Right lobe of liver (tissue), 6 donors: ENCODE data around the gene TPST2. TPM values are rescaled to one million over a fixed set of nuclear protein-coding genes. Genes with fewer than 3 reads are reported as not detected.
"Not testable (repeated sequence)": the region's sequence is repeated elsewhere in the genome, so short reads cannot be mapped to it uniquely, and the experiment has no call there.

Experiments used
- ATAC-seq, 4 donors: fragments of 200-7000 bp; cut with Tn5 transposase; one replicate each; pipeline ENCODE4 v1.9.1; 2020; ENCODE audit warnings: mild to moderate bottlenecking in 4 of 4, moderate library complexity in 4 of 4
- DNase-seq, 3 donors: peaks; one replicate each; pipeline ENCODE4 v3.0.0-alpha.2; 2020
- H3K27ac ChIP-seq, 3 donors: fragments of 200-600 bp; one replicate each; pipeline ENCODE4 v1.8.0; 2022
- H3K27me3 ChIP-seq, 2 donors: fragments of 200-600 bp; one replicate each; pipeline ENCODE4 v1.8.0; 2022
- H3K36me3 ChIP-seq, 4 donors: fragments of 200-600 bp; sonication (generic) in 1 of 4; one replicate each; pipeline versions ENCODE4 v1.5.1 to v1.8.0; 2017 to 2022; ENCODE audit warnings: control low read depth in 1 of 4
- H3K4me1 ChIP-seq, 4 donors: fragments of 200-600 bp; sonication (generic) in 1 of 4; one replicate each; pipeline versions ENCODE4 v1.5.1 to v1.8.0; 2017 to 2022; ENCODE audit warnings: control low read depth in 1 of 4
- H3K4me3 ChIP-seq, 3 donors: fragments of 200-600 bp; one replicate each; pipeline ENCODE4 v1.8.0; 2022
- H3K9me3 ChIP-seq, 4 donors: fragments of 200-600 bp; sonication (generic) in 1 of 4; one replicate each; pipeline versions ENCODE4 v1.5.1 to v1.8.0; 2017 to 2022; ENCODE audit warnings: control low read depth in 1 of 4
- POLR2A ChIP-seq: fragments of 450-650 bp; IDR thresholded peaks from one replicate; pipeline ENCODE4 v1.6.1; 2017; ENCODE audit warnings: antibody characterized with exemption, mild to moderate bottlenecking
- WGBS: methylation state at CpG from one replicate; pipeline ENCODE4 v1.1.6; 2018; ENCODE audit warnings: low coverage, low lambda C conversion rate; ENCODE audit not compliant: insufficient coverage; ENCODE audit errors: missing lambda C conversion rate; 5-methylcytosine and 5-hydroxymethylcytosine counted together
- intact Hi-C, 2 donors: fragments of 100-400 bp; cut with DNase I; formaldehyde crosslinking; loops; one replicate each; pipeline versions ENCODE4 v1.11.2 to v1.14.1; 2022
- total RNA-seq, 6 experiments: library from RNA; depleted of rRNA in 2 of 6; stranded (reverse); fragments of >200 nt in 2 of 6; fragmentation: NEBNext Ultra II Directional in 3 of 6; extraction: Animal tissue kit (Norgen Biotek cat#: 25700) in 3 of 6; gene quantifications; one replicate each; pipeline versions ENCODE4 v1.1.0 to v1.2.4, GENCODE V29; 2016 to 2023
- TF ChIP-seq, protein P1 (sequence below), 4 donors: fragments of 200-600 bp in 3 of 4; fragments of 450-650 bp in 1 of 4; IDR thresholded peaks; one replicate each; pipeline versions ENCODE4 v1.5.1 to v1.8.0; 2016 to 2022; ENCODE audit warnings: antibody characterized with exemption in 4 of 4, mild to moderate bottlenecking in 2 of 4
- donor health status: DM: no; HTN: yes; CAD: no.
- donor health status: DM: no; HTN: no; CAD: no.
- donor health status: DM: no; HTN: no; CAD: no.
- donor health status: DM: no; HTN: yes; CAD: no.
- donor health status: DM: no; HTN: yes; CAD: no.

TPST2 gene
- total RNA-seq, 6 experiments from 2014 or later, result 53.2 to 117 (median 66.9) TPM

DNA sequence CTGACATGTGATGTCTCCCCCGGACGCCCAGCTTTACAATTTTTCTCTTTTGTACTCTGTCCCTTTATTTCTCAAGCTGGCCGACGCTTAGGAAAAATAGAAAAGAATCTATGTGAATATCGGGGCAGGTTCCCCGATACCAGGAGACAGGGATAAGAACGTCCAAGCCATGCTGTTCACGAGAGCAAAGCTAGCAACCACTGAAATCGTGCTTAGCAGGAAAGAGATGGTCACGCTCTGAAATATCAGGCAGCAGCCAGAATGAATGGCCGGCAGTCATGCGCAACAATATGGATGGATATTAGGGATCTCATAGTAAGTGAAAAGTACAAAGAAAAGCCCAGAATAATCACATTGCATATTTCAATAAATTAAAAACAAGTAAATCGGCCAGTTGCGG lies 24.4 kb upstream of the TPST2 start:
- Histone ChIP-seq H3K4me3 (no peak overlapping the region), H3K4me1 (no peaks in the 10 kb centered on the region), H3K9me3 (no peaks in the 10 kb centered on the region), H3K27ac (no peak overlapping the region), H3K27me3 (no peaks in the 10 kb centered on the region), H3K36me3 (no peaks in the 10 kb centered on the region)
- intact Hi-C loops, result no loop called here
- WGBS, result 53% methylated on average over 14 of the region's 14 CpGs
- ATAC-seq, result no peak
- TF ChIP-seq, protein P1, sequence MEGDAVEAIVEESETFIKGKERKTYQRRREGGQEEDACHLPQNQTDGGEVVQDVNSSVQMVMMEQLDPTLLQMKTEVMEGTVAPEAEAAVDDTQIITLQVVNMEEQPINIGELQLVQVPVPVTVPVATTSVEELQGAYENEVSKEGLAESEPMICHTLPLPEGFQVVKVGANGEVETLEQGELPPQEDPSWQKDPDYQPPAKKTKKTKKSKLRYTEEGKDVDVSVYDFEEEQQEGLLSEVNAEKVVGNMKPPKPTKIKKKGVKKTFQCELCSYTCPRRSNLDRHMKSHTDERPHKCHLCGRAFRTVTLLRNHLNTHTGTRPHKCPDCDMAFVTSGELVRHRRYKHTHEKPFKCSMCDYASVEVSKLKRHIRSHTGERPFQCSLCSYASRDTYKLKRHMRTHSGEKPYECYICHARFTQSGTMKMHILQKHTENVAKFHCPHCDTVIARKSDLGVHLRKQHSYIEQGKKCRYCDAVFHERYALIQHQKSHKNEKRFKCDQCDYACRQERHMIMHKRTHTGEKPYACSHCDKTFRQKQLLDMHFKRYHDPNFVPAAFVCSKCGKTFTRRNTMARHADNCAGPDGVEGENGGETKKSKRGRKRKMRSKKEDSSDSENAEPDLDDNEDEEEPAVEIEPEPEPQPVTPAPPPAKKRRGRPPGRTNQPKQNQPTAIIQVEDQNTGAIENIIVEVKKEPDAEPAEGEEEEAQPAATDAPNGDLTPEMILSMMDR (IDR thresholded peaks at IDR 0.05), result no peak
- no peak for TF ChIP-seq POLR2A
- no peak for DNase-seq

DNA sequence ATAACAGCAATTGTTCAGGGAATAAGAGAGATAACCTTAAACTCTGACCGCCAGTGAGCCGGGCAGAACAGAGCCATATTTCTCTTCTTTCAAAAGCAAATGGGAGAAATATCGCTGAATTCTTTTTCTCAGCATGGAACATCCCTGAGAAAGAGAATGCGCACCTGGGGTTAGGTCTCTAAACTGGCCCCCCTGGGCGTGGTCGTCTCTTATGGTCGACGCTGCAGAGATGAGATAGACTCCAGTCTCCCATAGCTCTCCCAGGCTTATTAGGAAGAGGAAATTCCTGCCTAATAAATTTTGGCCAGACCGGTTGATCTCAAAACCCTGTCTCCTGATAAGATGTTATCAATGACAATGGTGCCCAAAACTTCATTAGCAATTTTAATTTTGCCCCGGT lies 23.8 kb upstream of the TPST2 start:
- H3K36me3 ChIP-seq, ATAC-seq, H3K27me3 ChIP-seq: not testable (repeated sequence)

DNA sequence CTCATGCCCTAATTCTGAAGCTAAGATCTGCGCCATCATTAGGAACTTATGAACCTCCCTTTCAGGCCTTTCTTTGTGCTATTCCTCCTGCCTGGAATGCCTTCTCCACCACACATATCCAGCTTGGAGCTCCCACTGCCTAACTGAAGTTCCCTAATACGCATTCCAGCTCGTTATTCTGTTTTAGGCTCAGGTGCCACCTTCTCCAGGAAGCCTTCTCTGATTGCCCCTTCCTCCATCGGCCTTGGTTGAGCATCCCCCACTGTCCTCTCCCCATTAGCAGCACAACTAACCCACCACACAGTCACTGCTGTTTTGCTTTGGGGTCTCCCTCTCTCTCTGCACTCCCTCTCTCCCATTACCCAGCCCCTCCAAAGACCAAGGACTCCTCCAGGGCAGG lies 22.7 kb upstream of the TPST2 start:
- TF ChIP-seq, protein P1 (IDR thresholded peaks at IDR 0.05), result no peak
- TF ChIP-seq POLR2A, result no peak
- WGBS, result 81% methylated on average over 4 of the region's 4 CpGs
- DNase-seq (no peak), ATAC-seq (no peak)
- H3K4me1 ChIP-seq, result no peaks in the 10 kb centered on the region
- no peak overlapping the region for H3K4me3 ChIP-seq
- no peaks in the 10 kb centered on the region for H3K36me3 ChIP-seq
- H3K27ac ChIP-seq, result no peak overlapping the region
- no peaks in the 10 kb centered on the region for H3K9me3 ChIP-seq
- intact Hi-C loops, result no loop called here
- H3K27me3 ChIP-seq, result no peaks in the 10 kb centered on the region

More for the DNA sequence above, 23.8 kb upstream of the TPST2 start:
- DNase-seq, H3K9me3 ChIP-seq, H3K4me1 ChIP-seq, intact Hi-C loops, H3K27ac ChIP-seq, H3K4me3 ChIP-seq: not testable (repeated sequence)
- 20% methylated on average over 5 of the region's 10 CpGs for WGBS

DNA sequence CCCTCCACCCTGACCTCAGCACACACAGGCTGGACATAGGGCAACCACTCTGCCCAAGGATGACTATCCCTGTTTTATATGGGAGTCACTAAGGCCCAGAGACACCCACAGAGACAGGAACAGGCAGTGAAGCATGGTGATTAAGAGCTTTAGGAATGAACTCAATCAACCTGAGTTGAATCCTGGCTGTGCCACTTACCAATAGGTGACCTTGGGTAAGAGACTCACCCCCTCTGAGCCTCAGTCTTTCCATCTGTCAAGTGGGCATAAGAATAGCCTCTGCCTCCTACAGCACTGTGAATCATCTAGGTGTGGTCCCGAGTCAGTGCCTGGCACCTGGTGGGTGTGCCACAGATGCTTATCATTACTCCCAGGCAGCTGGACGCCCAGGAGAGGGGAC lies 21.1 kb upstream of the TPST2 start:
- no peaks in the 10 kb centered on the region for H3K36me3 ChIP-seq
- TF ChIP-seq POLR2A, result no peak
- TF ChIP-seq, protein P1 (IDR thresholded peaks at IDR 0.05), result no peak

DNA sequence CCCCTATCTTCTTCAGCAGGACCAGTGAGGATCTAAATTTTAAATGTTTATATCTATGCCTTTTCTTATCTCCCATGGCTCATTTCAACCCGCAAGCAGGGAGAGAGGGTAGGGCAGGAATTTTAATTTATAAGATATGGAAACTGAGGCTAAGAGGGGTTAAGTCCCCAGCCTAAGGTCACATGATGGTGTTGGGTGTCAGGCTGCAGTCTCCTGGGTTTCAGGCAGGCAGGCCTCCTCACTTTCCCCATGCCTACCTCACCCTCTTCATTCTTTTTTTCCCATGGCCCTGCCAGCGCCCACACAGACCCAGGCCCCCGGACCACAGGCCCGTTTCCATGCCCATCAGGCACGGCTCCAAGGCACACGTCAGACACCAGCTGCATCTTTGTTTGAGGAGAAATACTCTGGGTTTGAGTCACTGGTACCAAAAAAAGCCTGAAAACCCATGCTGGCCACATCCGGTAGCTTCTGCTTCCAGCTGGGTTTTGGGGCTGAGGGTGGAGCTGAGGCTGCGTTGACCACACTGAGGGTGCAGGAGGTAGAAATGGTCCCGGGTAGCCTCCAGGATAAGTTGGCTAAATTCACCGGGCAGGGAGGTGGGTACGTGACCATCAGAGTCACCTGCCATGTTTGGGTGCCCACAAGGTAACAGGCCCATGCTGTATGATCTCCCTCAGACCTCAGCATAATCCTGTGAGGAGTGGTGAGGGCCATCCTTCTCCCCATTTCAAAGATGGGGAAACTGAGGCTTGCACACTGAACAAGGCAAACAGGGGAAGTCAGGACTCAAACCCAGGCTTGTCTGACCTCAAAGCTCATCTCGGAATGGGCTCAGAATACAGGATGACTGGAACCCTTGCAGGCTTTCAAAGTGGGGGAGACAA lies 20.4 kb upstream of the TPST2 start:
- TF ChIP-seq, protein P1 (IDR thresholded peaks at IDR 0.05), result no peak
- TF ChIP-seq POLR2A, result no peak
- H3K4me1 ChIP-seq, result no peaks in the 10 kb centered on the region
- WGBS, result 67% methylated on average over 5 of the region's 12 CpGs
- H3K27me3 ChIP-seq, result no peaks in the 10 kb centered on the region
- ATAC-seq (peak in 2 of 4 donors; percentile 14 to 30), DNase-seq (no peak)
- no peak overlapping the region for H3K4me3 ChIP-seq
- H3K27ac ChIP-seq, result no peak overlapping the region
- no peaks in the 10 kb centered on the region for H3K36me3 ChIP-seq
- intact Hi-C loops, result no loop called here
- H3K9me3 ChIP-seq, result no peaks in the 10 kb centered on the region

More for the DNA sequence above, 21.1 kb upstream of the TPST2 start:
- no peak for DNase-seq
- intact Hi-C loops, result no loop called here
- no CpG with 5 or more reads among the region's 2 CpGs for WGBS
- H3K27ac ChIP-seq, result no peak overlapping the region
- H3K4me1 ChIP-seq, result no peaks in the 10 kb centered on the region
- H3K27me3 ChIP-seq, result no peaks in the 10 kb centered on the region
- H3K4me3 ChIP-seq, result no peak overlapping the region
- H3K9me3 ChIP-seq, result no peaks in the 10 kb centered on the region
- no peak for ATAC-seq
